H1 (cell line): ENCODE results near the gene OR10G2. TPM values are rescaled to one million over a fixed set of nuclear protein-coding genes. Genes with fewer than 3 reads are reported as not detected.

Source experiments
- CTCF ChIA-PET: fragments of 300-600 bp; sonication (Branson Sonifier 250); formaldehyde crosslinking; loops from one replicate; lab custom pipeline; 2021; ENCODE audit not compliant: partially characterized antibody; lab: Charles Lee
- POLR2A ChIA-PET: fragments of 300-600 bp; sonication (Branson Sonifier 250); formaldehyde crosslinking; loops from one replicate; lab custom pipeline; 2021; ENCODE audit warnings: inconsistent platforms; ENCODE audit not compliant: partially characterized antibody; lab: Charles Lee
- DNase-seq, 2 experiments: peaks; one replicate each; pipeline versions ENCODE4 v3.0.0 to v3.0.0-alpha.2; 2010 to 2022; ENCODE audit warnings: low spot score in 2 of 2, low read depth in 1 of 2, mixed read lengths in 1 of 2
- FAIRE-seq: peaks from 2 replicates; lab custom pipeline; 2011; peaks lifted over from hg19 to GRCh38; lab: Jason Lieb, UNC
- H2AFZ ChIP-seq: 2 replicates; pipeline ENCODE4 v1.8.1; 2012; ENCODE audit warnings: low read length, inconsistent platforms
- H2AK5ac ChIP-seq: 2 replicates; pipeline ENCODE4 v1.6.1; 2013; ENCODE audit warnings: low read depth, low read length
- H2BK120ac ChIP-seq: replicated peaks from 2 replicates; pipeline ENCODE3; 2013; ENCODE audit warnings: low read depth, low read length, inconsistent platforms
- H2BK12ac ChIP-seq: 2 replicates; pipeline ENCODE4 v1.6.1; 2013; ENCODE audit warnings: low read depth, low read length
- H2BK15ac ChIP-seq: 2 replicates; pipeline ENCODE4 v1.6.1; 2013; ENCODE audit warnings: low read length
- H2BK20ac ChIP-seq: 2 replicates; pipeline ENCODE4 v1.6.1; 2013; ENCODE audit warnings: low read length
- H2BK5ac ChIP-seq: 2 replicates; pipeline ENCODE4 v1.6.1; 2013; ENCODE audit warnings: low read depth, low read length
- H3K14ac ChIP-seq: 2 replicates; pipeline ENCODE4 v1.6.1; 2013; ENCODE audit warnings: inconsistent platforms; ENCODE audit not compliant: insufficient read length
- H3K18ac ChIP-seq: 2 replicates; pipeline ENCODE4 v1.6.1; 2013; ENCODE audit warnings: low read length; ENCODE audit errors: extremely low read depth
- H3K23ac ChIP-seq: 2 replicates; pipeline ENCODE4 v1.6.1; 2013; ENCODE audit warnings: inconsistent platforms; ENCODE audit not compliant: insufficient read length
- H3K23me2 ChIP-seq: 2 replicates; pipeline ENCODE4 v1.6.1; 2013; ENCODE audit warnings: low read depth, low read length
- H3K27ac ChIP-seq: 2 replicates; pipeline ENCODE4 v1.6.1; 2011; ENCODE audit warnings: low read depth, low read length, inconsistent platforms
- H3K27me3 ChIP-seq, 4 experiments: replicated peaks in 1 of 4; 1 replicate in 1 of 4; 2 replicates in 3 of 4; pipeline versions ENCODE4 v1.6.1 to v1.8.1; 2011 to 2013; ENCODE audit warnings: low read length in 3 of 4, mild to moderate bottlenecking in 3 of 4, inconsistent platforms in 2 of 4, mixed read lengths in 2 of 4, moderate library complexity in 1 of 4; ENCODE audit not compliant: control insufficient read depth in 3 of 4, insufficient read depth in 3 of 4; ENCODE audit errors: extremely low read depth in 1 of 4
- H3K36me3 ChIP-seq, 4 experiments: 2 replicates each; pipeline versions ENCODE4 v1.6.1 to v1.8.1; 2011 to 2013; ENCODE audit warnings: mild to moderate bottlenecking in 4 of 4, low read length in 3 of 4, moderate library complexity in 2 of 4, control low read depth in 1 of 4, inconsistent platforms in 1 of 4; ENCODE audit not compliant: insufficient read depth in 4 of 4, control insufficient read depth in 2 of 4
- H3K4ac ChIP-seq: replicated peaks from 2 replicates; pipeline ENCODE3; 2013; ENCODE audit warnings: low read length, low read depth, mixed read lengths, inconsistent platforms; ENCODE audit not compliant: insufficient read length
- H3K4me1 ChIP-seq, 4 experiments: replicated peaks in 1 of 4; 1 replicate in 1 of 4; 2 replicates in 3 of 4; pipeline versions ENCODE4 v1.6.1 to v1.8.1; 2011 to 2013; ENCODE audit warnings: low read length in 3 of 4, inconsistent platforms in 2 of 4, mixed read lengths in 1 of 4; ENCODE audit not compliant: insufficient read depth in 4 of 4, control insufficient read depth in 3 of 4
- H3K4me2 ChIP-seq, 2 experiments: 2 replicates each; pipeline versions ENCODE4 v1.6.1 to v1.8.1; 2011 to 2013; ENCODE audit warnings: low read depth in 2 of 2, low read length in 2 of 2, control low read depth in 1 of 2, inconsistent platforms in 1 of 2, mild to moderate bottlenecking in 1 of 2; ENCODE audit not compliant: insufficient read depth in 1 of 2
- H3K4me3 ChIP-seq, 4 experiments: fragments of 200-600, 300-600 bp in 1 of 4; sonication (generic), shearing (Covaris generic), sonication (Bioruptor Twin) in 1 of 4; 2 replicates each; pipeline versions ENCODE4 v1.5.1 to v1.8.1; 2011 to 2016; ENCODE audit warnings: low read length in 4 of 4, low read depth in 3 of 4, control low read depth in 2 of 4, inconsistent platforms in 2 of 4, mild to moderate bottlenecking in 2 of 4, mixed read lengths in 1 of 4, moderate library complexity in 1 of 4; ENCODE audit not compliant: insufficient read depth in 2 of 4; ENCODE audit errors: extremely low read depth in 1 of 4
- H3K56ac ChIP-seq: replicated peaks from 2 replicates; pipeline ENCODE3; 2013; ENCODE audit warnings: low read depth, mild to moderate bottlenecking, mixed read lengths, low read length, inconsistent platforms; ENCODE audit not compliant: insufficient read length
- H3K79me1 ChIP-seq: 2 replicates; pipeline ENCODE4 v1.6.1; 2013; ENCODE audit warnings: low read depth, low read length, control low read depth
- H3K79me2 ChIP-seq, 2 experiments: 2 replicates each; pipeline versions ENCODE4 v1.6.1 to v1.8.1; 2012 to 2013; ENCODE audit warnings: low read length in 2 of 2, mild to moderate bottlenecking in 2 of 2, inconsistent platforms in 1 of 2; ENCODE audit not compliant: insufficient read depth in 2 of 2, control insufficient read depth in 1 of 2
- H3K9ac ChIP-seq, 4 experiments: replicated peaks in 1 of 4; 1 replicate in 1 of 4; 2 replicates in 3 of 4; pipeline versions ENCODE4 v1.6.1 to v1.8.1; 2011 to 2013; ENCODE audit warnings: low read depth in 3 of 4, low read length in 3 of 4, control low read depth in 2 of 4, mild to moderate bottlenecking in 2 of 4, moderate library complexity in 2 of 4, inconsistent platforms in 1 of 4; ENCODE audit errors: extremely low read depth in 1 of 4
- H3K9me3 ChIP-seq, 2 experiments: 2 replicates each; pipeline versions ENCODE4 v1.6.1 to v1.8.1; 2012 to 2013; ENCODE audit warnings: mild to moderate bottlenecking in 2 of 2, moderate library complexity in 2 of 2, control low read depth in 1 of 2, inconsistent platforms in 1 of 2, low read depth in 1 of 2, low read length in 1 of 2, mixed read lengths in 1 of 2; ENCODE audit not compliant: insufficient read depth in 2 of 2
- H4K20me1 ChIP-seq, 2 experiments: replicated peaks in 1 of 2; 2 replicates each; pipeline versions ENCODE3 to v1.8.1; 2011 to 2013; ENCODE audit warnings: inconsistent platforms in 2 of 2, low read length in 2 of 2, mild to moderate bottlenecking in 1 of 2; ENCODE audit not compliant: insufficient read depth in 2 of 2, control insufficient read depth in 1 of 2
- H4K5ac ChIP-seq: 2 replicates; pipeline ENCODE4 v1.6.1; 2013; ENCODE audit warnings: low read length, low read depth, mixed read lengths, inconsistent platforms; ENCODE audit not compliant: insufficient read length
- H4K8ac ChIP-seq: 2 replicates; pipeline ENCODE4 v1.8.0; 2013; ENCODE audit warnings: mild to moderate bottlenecking, moderate library complexity, low read length, inconsistent platforms; ENCODE audit not compliant: insufficient read depth; ENCODE audit errors: extremely low read depth
- H4K91ac ChIP-seq: replicated peaks from 2 replicates; pipeline ENCODE3; 2013; ENCODE audit warnings: low read length, mixed read lengths, inconsistent platforms; ENCODE audit not compliant: insufficient read length
- ASH2L ChIP-seq: fragments of 200-600, 300-600 bp; sonication (generic); IDR thresholded peaks from one replicate; pipeline ENCODE4 v1.7.1; 2017; ENCODE audit warnings: low read length
- CBX5 ChIP-seq: fragments of 300-800, 300-1000 bp; sonication (generic); IDR thresholded peaks from 2 replicates; pipeline ENCODE4 v1.7.1; 2016; ENCODE audit warnings: antibody characterized with exemption, low read length, low read depth
- HDAC6 ChIP-seq: IDR thresholded peaks from one replicate; pipeline ENCODE4 v1.7.1; 2012; ENCODE audit warnings: low read depth, mild to moderate bottlenecking, inconsistent platforms, low read length, moderate library complexity
- RAD21 ChIP-seq, 2 experiments: IDR thresholded peaks in 1 of 2; conservative IDR thresholded peaks in 1 of 2; 2 replicates each; pipeline ENCODE4 v1.6.1; 2011; ENCODE audit warnings: low read depth in 2 of 2, low read length in 2 of 2, improper control_type of control experiment in 1 of 2, inconsistent platforms in 1 of 2, mild to moderate bottlenecking in 1 of 2, moderate library complexity in 1 of 2
- SIRT6 ChIP-seq: IDR thresholded peaks from one replicate; pipeline ENCODE4 v1.7.1; 2012; ENCODE audit warnings: low read length, inconsistent platforms
- TAF7 ChIP-seq: optimal IDR thresholded peaks from 2 replicates; pipeline ENCODE3; 2011; ENCODE audit warnings: low read depth, mild to moderate bottlenecking, inconsistent platforms, low read length, moderate library complexity, borderline replicate concordance
- TEAD4 ChIP-seq: IDR thresholded peaks from 2 replicates; pipeline ENCODE4 v1.6.1; 2012; ENCODE audit warnings: low read depth, low read length, inconsistent platforms, mixed read lengths
- WGBS, 2 experiments: shearing (Covaris generic) in 1 of 2; methylation state at CpG; one replicate each; pipeline versions ENCODE4 v1.1.6 to v1.1.7; 2013 to 2015; ENCODE audit warnings: low lambda C conversion rate in 2 of 2, mixed read lengths in 2 of 2, inconsistent platforms in 1 of 2, low coverage in 1 of 2, missing lambda C conversion rate in 1 of 2; ENCODE audit not compliant: insufficient replicate concordance in 2 of 2, insufficient coverage in 1 of 2, insufficient read length in 1 of 2; ENCODE audit errors: extremely low coverage in 1 of 2, missing lambda C conversion rate in 1 of 2; 5-methylcytosine and 5-hydroxymethylcytosine counted together
- long read RNA-seq, 2 experiments: library from RNA in 1 of 2; library from capped mRNA in 1 of 2; stranded (forward); transcript quantifications; one replicate each; pipeline ENCODE4 v2.0.0, GENCODE V29; 2021; ENCODE audit warnings: inconsistent platforms in 1 of 2
- polyA minus RNA-seq, 3 experiments: library from RNA; depleted of rRNA, polyadenylated mRNA; stranded (reverse); fragments of >200 nt; gene quantifications; 1 replicate in 2 of 3; 2 replicates in 1 of 3; pipeline ENCODE4 v1.2.3, GENCODE V29; 2011
- polyA plus RNA-seq, 7 experiments: library from polyadenylated mRNA; depleted of rRNA in 3 of 7; stranded (reverse) in 5 of 7; unstranded in 2 of 7; fragments of >200 nt in 5 of 7; fragments of 200-250 nt in 2 of 7; gene quantifications; 1 replicate in 5 of 7; 2 replicates in 1 of 7; 4 replicates in 1 of 7; pipeline versions ENCODE4 v1.2.1 to v1.2.3, GENCODE V29; 2011 to 2013; ENCODE audit warnings: missing spikeins in 2 of 7, mixed read lengths in 2 of 7
- total RNA-seq: library from RNA; stranded (reverse); fragmentation: NEBNext Ultra II Directional; extraction: Animal tissue kit (Norgen Biotek cat#: 25700); gene quantifications from 2 replicates; pipeline ENCODE4 v1.2.1, GENCODE V29; 2021

The OR10G2 gene, protein sequence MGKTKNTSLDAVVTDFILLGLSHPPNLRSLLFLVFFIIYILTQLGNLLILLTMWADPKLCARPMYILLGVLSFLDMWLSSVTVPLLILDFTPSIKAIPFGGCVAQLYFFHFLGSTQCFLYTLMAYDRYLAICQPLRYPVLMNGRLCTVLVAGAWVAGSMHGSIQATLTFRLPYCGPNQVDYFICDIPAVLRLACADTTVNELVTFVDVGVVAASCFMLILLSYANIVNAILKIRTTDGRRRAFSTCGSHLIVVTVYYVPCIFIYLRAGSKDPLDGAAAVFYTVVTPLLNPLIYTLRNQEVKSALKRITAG
- total RNA-seq (not detected in 2 replicates), polyA plus RNA-seq (2011; rRNA removed) (not detected in 2 replicates), polyA minus RNA-seq (2011; rRNA and poly(A)+ RNA removed) (not detected in 2 replicates)
- not detected for polyA plus RNA-seq (2011; cell fraction: cytosol; rRNA removed)
- not detected for polyA plus RNA-seq (2011; cell fraction: nucleus; rRNA removed)
- polyA plus RNA-seq (2012, experiment 1 of 2) = not detected in 4 replicates
- polyA plus RNA-seq (2012, experiment 2 of 2) = not detected
- polyA plus RNA-seq (2013, experiment 1 of 2) = not detected
- not detected for polyA plus RNA-seq (2013, experiment 2 of 2)
- polyA minus RNA-seq (2011; cell fraction: cytosol; rRNA and poly(A)+ RNA removed) = not detected
- not detected for polyA minus RNA-seq (2011; cell fraction: nucleus; rRNA and poly(A)+ RNA removed)
- long read RNA-seq, experiment 1 = 0 reads
- long read RNA-seq, experiment 2 = 0 reads

- Histone ChIP-seq H4K91ac (no peak within 1 kb of the TSS), H3K79me1 (no peaks in the 10 kb centered on the region), H2BK15ac (no peak within 1 kb of the TSS), H3K18ac (no peak within 1 kb of the TSS), H2AK5ac (no peak within 1 kb of the TSS), H3K4me1 (no peaks in the 10 kb centered on the region), H4K8ac (no peak within 1 kb of the TSS; the same call in 1 of the 2 replicates), H3K27ac (no peak within 1 kb of the TSS), H3K14ac (no peak within 1 kb of the TSS), H3K27me3 (no peaks in the 10 kb centered on the region), H3K56ac (no peak within 1 kb of the TSS), H2BK12ac (no peak within 1 kb of the TSS), H2BK20ac (no peak within 1 kb of the TSS), H3K23ac (no peak within 1 kb of the TSS), H2BK5ac (no peak within 1 kb of the TSS), H3K9me3 (no peaks in the 10 kb centered on the region), H3K4me2 (no peak within 1 kb of the TSS), H4K20me1 (no peaks in the 10 kb centered on the region), H3K4ac (no peak within 1 kb of the TSS), H3K79me2 (no peaks in the 10 kb centered on the region), H3K9ac (no peak within 1 kb of the TSS), H3K36me3 (no peaks in the 10 kb centered on the region), H2AFZ (no peak within 1 kb of the TSS; the same call in 1 of the 2 replicates), H2BK120ac (no peak within 1 kb of the TSS), H3K4me3 (no peak within 1 kb of the TSS), H4K5ac (no peak within 1 kb of the TSS), H3K23me2 (no peaks in the 10 kb centered on the region)
- POLR2A ChIA-PET = no interaction called here
- no peak for FAIRE-seq
- DNase-seq = no peak
- TF ChIP-seq CBX5 (no peak), ASH2L (no peak), TAF7 (no peak), SIRT6 (no peak), HDAC6 (no peak), RAD21 (IDR thresholded peaks at IDR 0.05 in 1 of 2, conservative IDR thresholded peaks at IDR 0.05 in 1 of 2; ENCODE audit: low read depth in 2 of 2, low read length in 2 of 2) (no peak), TEAD4 (no peak)
- CTCF ChIA-PET = interaction anchor here (1.0 kb wide), 1 partner anchor 55 kb away, joined by 3 read pairs; the partner anchor contains the start of gene OR10G3
- WGBS, 2 experiments = 89% methylated on average over 4 of the region's 4 CpGs; no CpG with 5 or more reads in 1 of the 2 experiments
Measured at GRCh38 chr14:21634840-21635239, at the start of gene OR10G2. Gene OR10G2 (minus strand): TSS chr14:21634940. CDS start chr14:21634842, 98 bp downstream.
